IPS-20b (cell line): ENCODE results near the gene C11orf91.
"Not testable (repeated sequence)": the region's sequence is repeated elsewhere in the genome, so short reads cannot be mapped to it uniquely, and the experiment has no call there.

Source experiments
- H3K27ac ChIP-seq: one replicate; pipeline ENCODE4 v1.5.1; 2013; ENCODE audit warnings: low read length
- H3K27me3 ChIP-seq: 2 replicates; pipeline ENCODE4 v1.6.1; 2013; ENCODE audit warnings: mild to moderate bottlenecking, low read length, inconsistent platforms; ENCODE audit not compliant: insufficient read depth
- H3K36me3 ChIP-seq: 2 replicates; pipeline ENCODE4 v1.6.1; 2013; ENCODE audit warnings: low read depth, mild to moderate bottlenecking, inconsistent platforms, low read length, moderate library complexity; ENCODE audit not compliant: insufficient read depth
- H3K4me1 ChIP-seq: 2 replicates; pipeline ENCODE4 v1.6.1; 2013; ENCODE audit warnings: mild to moderate bottlenecking, control low read depth, inconsistent platforms, low read length, moderate library complexity; ENCODE audit not compliant: insufficient read depth
- H3K4me3 ChIP-seq: 2 replicates; pipeline ENCODE4 v1.5.1; 2013; ENCODE audit warnings: mild to moderate bottlenecking, low read length, inconsistent platforms
- H3K9ac ChIP-seq: 2 replicates; pipeline ENCODE4 v1.6.1; 2013; ENCODE audit warnings: low read depth, mild to moderate bottlenecking, inconsistent platforms, low read length, moderate library complexity
- H3K9me3 ChIP-seq: 2 replicates; pipeline ENCODE4 v1.6.1; 2013; ENCODE audit warnings: mild to moderate bottlenecking, low read depth, low read length, inconsistent platforms; ENCODE audit not compliant: insufficient read depth

The C11orf91 gene

DNA sequence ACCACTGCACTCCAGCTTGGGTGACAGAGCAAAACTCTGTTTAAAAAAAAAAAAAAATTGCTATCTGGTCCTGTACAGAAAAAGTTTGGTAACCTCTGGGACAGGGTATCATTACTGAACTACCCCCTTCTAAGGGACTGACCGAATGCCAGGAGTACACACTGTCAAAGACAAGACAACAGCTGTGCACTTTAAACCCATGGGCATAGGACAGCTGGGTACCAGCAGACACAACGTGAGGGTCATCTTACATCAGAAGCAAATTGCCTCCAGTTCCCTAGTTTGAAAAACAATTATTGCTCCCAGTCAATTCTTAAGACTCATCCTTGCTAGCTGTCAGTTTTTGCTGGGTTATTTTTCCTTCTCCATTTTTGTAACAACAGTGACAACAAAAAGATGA, 17.8 kb upstream of the C11orf91 start:
- Histone ChIP-seq H3K36me3 (peaks cover 50% of the 10 kb centered on the region), H3K27me3 (no peaks in the 10 kb centered on the region), H3K4me1 (no peaks in the 10 kb centered on the region), H3K27ac (no peak overlapping the region), H3K4me3 (no peak overlapping the region), H3K9me3 (no peaks in the 10 kb centered on the region), H3K9ac (no peak overlapping the region)

DNA sequence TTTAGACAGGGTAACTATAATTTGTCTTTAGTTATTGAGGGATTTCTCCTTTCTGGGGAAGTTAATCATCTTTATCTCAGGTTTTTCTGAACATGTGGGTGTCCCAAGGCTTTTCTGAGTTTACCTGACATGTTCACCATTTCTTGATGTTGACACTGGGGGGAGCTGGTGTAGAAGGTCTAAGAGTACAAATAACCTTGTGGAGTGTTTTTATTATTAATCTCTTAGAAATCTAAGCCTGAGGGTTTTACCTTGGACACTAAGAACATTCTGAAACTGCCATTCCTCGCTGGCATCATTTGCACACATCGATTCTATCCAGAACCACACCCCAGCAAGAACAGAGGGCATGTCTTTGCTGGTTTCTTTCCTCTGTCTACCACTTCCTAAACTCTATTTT, 15.6 kb upstream of the C11orf91 start:
- no peaks in the 10 kb centered on the region for H3K27me3 ChIP-seq
- no peak overlapping the region for H3K9ac ChIP-seq
- H3K27ac ChIP-seq: no peak overlapping the region
- H3K36me3 ChIP-seq: peaks cover 49% of the 10 kb centered on the region
- H3K4me1 ChIP-seq: no peaks in the 10 kb centered on the region
- H3K9me3 ChIP-seq: no peaks in the 10 kb centered on the region
- H3K4me3 ChIP-seq: no peak overlapping the region

DNA sequence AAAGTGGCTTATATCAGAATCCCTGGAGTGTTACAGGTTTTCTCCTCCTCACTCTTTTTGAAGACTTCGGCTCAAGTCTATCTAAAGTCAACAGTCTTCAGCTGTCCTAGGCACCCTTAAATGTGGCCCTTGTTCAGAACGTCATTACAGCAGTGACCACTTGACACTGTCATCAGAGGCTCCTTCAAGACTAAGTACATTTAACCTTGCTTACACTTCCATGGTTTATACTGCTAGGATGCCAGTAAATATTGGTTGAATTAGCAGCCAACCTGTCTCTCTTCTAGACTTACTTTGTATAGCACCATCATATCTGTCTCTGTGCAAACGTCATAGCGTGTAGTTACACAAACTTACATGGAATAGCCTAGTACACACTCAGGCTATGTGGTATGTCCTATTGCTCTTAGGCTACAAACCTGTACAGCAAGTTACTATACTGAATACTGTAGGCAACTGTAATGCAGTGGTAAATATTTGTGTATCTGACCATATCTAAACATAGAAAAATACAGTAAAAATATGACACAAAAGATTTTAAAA, 13.3 kb upstream of the C11orf91 start:
- no peaks in the 10 kb centered on the region for H3K9me3 ChIP-seq
- H3K9ac ChIP-seq: no peak overlapping the region
- no peak overlapping the region for H3K27ac ChIP-seq
- no peak overlapping the region for H3K4me3 ChIP-seq
- H3K4me1 ChIP-seq: no peaks in the 10 kb centered on the region
- H3K27me3 ChIP-seq: no peaks in the 10 kb centered on the region
- H3K36me3 ChIP-seq: peaks cover 51% of the 10 kb centered on the region

GRCh38 chr11:33713151-33713855, 12.7 kb upstream of the C11orf91 start:
- peaks cover 56% of the 10 kb centered on the region for H3K36me3 ChIP-seq

GRCh38 chr11:33712436-33712835, 11.8 kb upstream of the C11orf91 start:
- H3K27ac ChIP-seq: no peak overlapping the region
- no peaks in the 10 kb centered on the region for H3K27me3 ChIP-seq
- no peaks in the 10 kb centered on the region for H3K9me3 ChIP-seq
- H3K36me3 ChIP-seq: peaks cover 50% of the 10 kb centered on the region
- no peaks in the 10 kb centered on the region for H3K4me1 ChIP-seq
- H3K4me3 ChIP-seq: no peak overlapping the region
- no peak overlapping the region for H3K9ac ChIP-seq

More at GRCh38 chr11:33713151-33713855, 12.7 kb upstream of the C11orf91 start:
- no peaks in the 10 kb centered on the region for H3K9me3 ChIP-seq
- H3K4me1 ChIP-seq: no peaks in the 10 kb centered on the region
- H3K27ac ChIP-seq: no peak overlapping the region
- H3K4me3 ChIP-seq: no peak overlapping the region
- H3K9ac ChIP-seq: no peak overlapping the region
- no peaks in the 10 kb centered on the region for H3K27me3 ChIP-seq

DNA sequence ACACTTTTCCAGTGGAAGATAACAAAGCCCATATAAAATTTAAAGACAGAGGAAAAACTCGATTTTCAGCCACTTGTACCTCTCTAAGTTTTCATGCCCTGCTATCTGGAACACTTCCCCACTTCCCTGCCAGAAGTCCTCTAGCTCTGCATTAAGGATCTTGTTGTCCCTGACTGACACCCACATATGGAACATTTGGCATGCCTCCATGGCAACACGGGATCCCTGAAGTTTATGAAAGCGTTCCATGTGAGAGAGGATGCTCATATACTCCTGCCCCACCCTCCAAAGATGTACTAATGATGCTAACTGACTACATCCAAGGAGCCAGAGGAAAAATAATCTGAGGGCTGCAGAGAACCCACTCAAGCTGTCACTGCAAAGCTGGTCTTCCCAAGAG, 8.8 kb upstream of the C11orf91 start:
- Histone ChIP-seq H3K9ac (no peak overlapping the region), H3K4me3 (no peak overlapping the region), H3K36me3 (peaks cover 35% of the 10 kb centered on the region), H3K4me1 (no peaks in the 10 kb centered on the region), H3K9me3 (no peaks in the 10 kb centered on the region), H3K27me3 (no peaks in the 10 kb centered on the region), H3K27ac (no peak overlapping the region)

GRCh38 chr11:33708985-33709384, 8.4 kb upstream of the C11orf91 start:
- H3K9me3 ChIP-seq: no peaks in the 10 kb centered on the region
- H3K36me3 ChIP-seq: peaks cover 30% of the 10 kb centered on the region
- no peaks in the 10 kb centered on the region for H3K27me3 ChIP-seq
- H3K4me1 ChIP-seq: no peaks in the 10 kb centered on the region
- H3K4me3 ChIP-seq: no peak overlapping the region
- H3K27ac ChIP-seq: no peak overlapping the region
- H3K9ac ChIP-seq: no peak overlapping the region

DNA sequence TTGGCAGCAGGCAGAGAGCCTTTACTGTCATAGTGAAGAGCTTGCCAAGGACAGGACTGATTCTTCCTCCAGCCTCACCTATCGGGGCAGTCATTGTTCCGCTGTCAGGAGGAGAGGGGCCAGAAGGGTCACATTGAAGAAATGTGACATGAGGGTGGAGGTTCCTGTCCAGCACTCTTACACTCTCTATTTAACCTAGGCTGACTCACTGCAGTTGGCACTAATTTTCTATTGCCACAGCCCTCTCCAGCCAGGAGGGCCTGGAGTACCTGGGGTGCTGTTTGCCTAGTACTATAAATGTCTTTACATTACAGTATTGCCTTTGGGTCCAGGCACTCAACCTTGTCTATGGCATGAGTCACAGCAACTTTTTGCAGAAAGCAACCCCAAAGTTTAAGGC, 7.2 kb upstream of the C11orf91 start:
- H3K4me1 ChIP-seq: not testable (repeated sequence)

DNA sequence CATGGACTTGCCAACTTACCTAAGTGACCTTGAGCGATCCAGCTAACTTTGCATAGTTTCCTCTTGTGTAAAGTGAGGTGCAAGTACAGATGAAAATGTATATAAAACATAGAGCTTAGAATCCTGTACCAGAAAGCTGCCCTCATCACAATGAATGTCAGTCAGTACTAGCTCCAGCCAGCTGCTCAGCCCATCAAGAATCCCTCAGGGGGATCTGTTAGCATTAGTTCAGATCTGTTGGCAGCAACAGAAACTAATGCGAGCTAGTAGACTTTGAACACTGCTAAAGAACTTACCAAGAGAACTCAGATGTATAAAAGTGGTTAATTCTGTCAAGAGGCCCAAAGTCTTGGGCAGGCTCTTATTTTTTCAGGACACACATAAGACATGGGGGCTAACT, 6.3 kb upstream of the C11orf91 start:
- H3K4me3 ChIP-seq: no peak overlapping the region
- no peak overlapping the region for H3K27ac ChIP-seq
- no peaks in the 10 kb centered on the region for H3K9me3 ChIP-seq
- no peaks in the 10 kb centered on the region for H3K27me3 ChIP-seq
- H3K9ac ChIP-seq: no peak overlapping the region
- H3K4me1 ChIP-seq: no peaks in the 10 kb centered on the region
- peaks cover 21% of the 10 kb centered on the region for H3K36me3 ChIP-seq

More for the DNA sequence above, 7.2 kb upstream of the C11orf91 start:
- H3K27ac ChIP-seq, H3K4me3 ChIP-seq, H3K9ac ChIP-seq, H3K27me3 ChIP-seq, H3K9me3 ChIP-seq: not testable (repeated sequence)
- H3K36me3 ChIP-seq: peaks cover 24% of the 10 kb centered on the region

GRCh38 chr11:33706546-33706945, 5.9 kb upstream of the C11orf91 start:
- peaks cover 21% of the 10 kb centered on the region for H3K36me3 ChIP-seq
- no peak overlapping the region for H3K27ac ChIP-seq
- no peaks in the 10 kb centered on the region for H3K4me1 ChIP-seq

DNA sequence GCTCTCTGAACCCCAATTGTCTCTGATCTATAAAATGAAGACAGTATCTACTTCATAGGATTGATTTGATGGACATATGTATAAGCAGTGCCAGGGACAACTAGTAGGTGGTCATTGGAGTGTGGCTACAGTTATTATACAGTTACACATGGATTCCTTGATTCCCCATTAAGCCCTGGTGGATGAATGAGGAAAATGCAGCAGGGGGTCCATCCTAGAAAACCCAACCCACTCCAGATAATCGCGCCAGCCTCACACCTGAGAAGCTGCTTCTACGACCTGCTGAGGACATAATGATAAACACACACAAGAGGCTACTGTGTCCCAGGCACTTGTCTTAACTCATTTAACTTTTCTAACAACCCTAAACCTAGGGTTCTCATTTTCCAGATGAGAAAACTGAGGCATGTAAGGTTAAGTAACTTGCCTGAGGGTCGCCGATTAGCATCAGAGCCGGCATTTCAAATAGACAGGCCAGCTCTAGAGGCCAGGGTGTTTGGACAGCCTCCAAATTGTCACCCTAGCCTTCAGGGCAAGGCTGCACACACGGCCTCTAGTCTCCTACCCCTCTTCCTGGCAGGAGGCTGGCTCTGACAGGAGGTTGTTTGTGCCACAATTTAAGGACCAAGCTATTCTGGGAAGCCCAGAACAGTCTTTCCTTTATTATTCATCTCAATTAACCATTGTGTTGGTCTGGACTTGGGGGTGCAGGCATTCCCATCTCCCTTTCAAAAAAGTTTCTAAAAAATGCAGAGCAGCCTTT, 3.8 kb upstream of the C11orf91 start:
- no peak overlapping the region for H3K9ac ChIP-seq

More at GRCh38 chr11:33706546-33706945, 5.9 kb upstream of the C11orf91 start:
- Histone ChIP-seq H3K27me3 (no peaks in the 10 kb centered on the region), H3K9ac (no peak overlapping the region), H3K9me3 (no peaks in the 10 kb centered on the region), H3K4me3 (no peak overlapping the region)

GRCh38 chr11:33703788-33704187, 3.2 kb upstream of the C11orf91 start:
- H3K4me3 ChIP-seq: no peak overlapping the region
- no peaks in the 10 kb centered on the region for H3K4me1 ChIP-seq
- no peak overlapping the region for H3K27ac ChIP-seq
- H3K36me3 ChIP-seq: peaks cover 4% of the 10 kb centered on the region
- H3K27me3 ChIP-seq: peaks cover 11% of the 10 kb centered on the region
- H3K9me3 ChIP-seq: no peaks in the 10 kb centered on the region
- no peak overlapping the region for H3K9ac ChIP-seq

More for the DNA sequence above, 3.8 kb upstream of the C11orf91 start:
- H3K4me1 ChIP-seq: no peaks in the 10 kb centered on the region
- H3K27ac ChIP-seq: no peak overlapping the region
- H3K36me3 ChIP-seq: peaks cover 10% of the 10 kb centered on the region
- H3K9me3 ChIP-seq: no peaks in the 10 kb centered on the region
- peaks cover 7% of the 10 kb centered on the region for H3K27me3 ChIP-seq
- H3K4me3 ChIP-seq: no peak overlapping the region
